ENCODE measurements around the gene GAB2.

Gene GAB2

DNA sequence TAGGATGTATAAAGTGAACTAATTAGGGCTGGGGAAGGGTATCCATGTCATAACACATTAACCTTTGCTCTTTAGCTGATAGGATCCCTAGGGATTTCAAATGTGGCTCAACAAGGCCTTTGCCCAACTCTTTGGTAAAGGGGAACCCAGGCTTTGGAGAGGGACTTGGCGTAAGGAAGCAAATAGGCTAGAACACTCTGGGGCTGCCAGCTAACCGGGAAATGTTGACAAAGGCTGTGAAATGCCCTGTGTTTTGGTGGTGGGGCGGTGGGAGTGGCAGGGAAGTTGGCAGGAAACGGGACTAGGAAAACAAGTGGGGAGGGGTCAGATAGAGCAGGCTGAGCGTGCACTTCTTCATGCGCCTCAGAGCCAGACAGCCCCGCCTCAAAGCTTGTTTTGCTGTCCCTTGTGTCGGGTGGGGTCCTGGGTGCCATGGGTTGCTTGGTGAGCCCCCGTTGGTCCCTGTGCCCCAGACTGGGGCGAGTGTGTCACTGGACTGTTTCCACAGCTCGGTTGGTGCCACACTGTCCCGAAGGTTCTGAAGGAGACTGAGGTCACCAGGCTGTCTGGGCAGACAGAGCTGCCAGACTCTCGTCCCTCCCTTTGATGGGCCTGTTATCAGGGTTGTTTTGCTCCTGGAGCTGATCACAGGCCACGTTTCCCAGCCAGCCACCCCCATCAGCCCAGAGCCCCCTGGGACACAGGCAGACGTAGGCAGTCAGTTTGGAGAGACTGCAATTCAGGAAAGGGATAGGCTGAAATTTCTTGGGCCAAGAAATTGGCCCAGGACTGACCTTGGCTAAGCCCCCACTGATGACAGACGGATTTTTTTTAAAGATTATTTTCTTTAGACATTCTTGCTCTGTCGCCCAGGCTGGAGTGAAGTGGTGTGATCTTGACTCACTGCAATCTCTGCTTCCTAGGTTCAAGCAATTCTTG is 248.8 kb downstream of the GAB2 start:
- DNase-seq: no peak

DNA sequence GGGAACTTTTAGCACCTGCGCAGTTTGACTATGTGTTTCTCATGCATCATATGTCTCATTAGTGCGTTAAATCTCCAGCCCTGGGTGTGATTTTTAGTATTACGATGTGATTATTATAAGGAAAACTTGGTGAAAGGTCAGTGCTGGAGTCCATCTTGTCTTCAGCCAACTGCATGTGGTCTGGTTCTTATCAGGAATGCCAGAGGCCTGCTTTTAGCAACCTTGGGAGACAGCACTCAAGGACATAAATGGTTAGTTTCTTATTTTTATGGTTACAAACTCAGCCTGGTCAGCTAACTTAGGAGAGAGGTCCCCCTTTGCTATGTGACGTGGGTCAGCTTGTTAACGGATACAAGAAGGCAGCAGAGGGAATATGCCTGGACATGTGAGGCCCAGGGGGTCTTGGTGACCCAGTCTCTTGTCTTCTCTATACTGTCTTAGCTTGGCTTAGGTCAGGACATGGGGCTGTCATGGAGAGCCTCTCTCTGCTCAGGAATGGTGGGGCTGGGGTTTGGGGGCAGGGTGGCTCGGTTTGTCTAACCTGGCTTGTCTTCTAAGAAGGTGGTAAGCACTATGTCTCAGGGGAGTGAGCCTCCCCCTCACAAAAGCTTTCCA is 250.7 kb downstream of the GAB2 start:
- DNase-seq: no peak
